Astrocyte (in vitro differentiated cells and primary cell): Measurements from ENCODE around the gene FEM1A. TPM values are rescaled to one million over a fixed set of nuclear protein-coding genes. Genes with fewer than 3 reads are reported as not detected.

ENCODE experiments used
- DNase-seq: peaks from one replicate; pipeline ENCODE4 v3.0.0-alpha.2; 2010; ENCODE audit warnings: low read depth
- FAIRE-seq: peaks from 2 replicates; lab custom pipeline; 2011; peaks lifted over from hg19 to GRCh38; lab: Jason Lieb, UNC
- H2AFZ ChIP-seq: 2 replicates; pipeline ENCODE4 v1.6.0; 2012; ENCODE audit warnings: low read depth, low read length, inconsistent platforms
- H3K27ac ChIP-seq: 2 replicates; pipeline ENCODE4 v1.5.1; 2011; ENCODE audit warnings: low read depth, low read length, inconsistent platforms
- H3K27me3 ChIP-seq: 2 replicates; pipeline ENCODE4 v1.6.0; 2011; ENCODE audit warnings: low read length, inconsistent platforms; ENCODE audit not compliant: insufficient read depth
- H3K36me3 ChIP-seq: 2 replicates; pipeline ENCODE4 v1.5.1; 2011; ENCODE audit warnings: low read length, inconsistent platforms; ENCODE audit not compliant: insufficient read depth
- H3K4me1 ChIP-seq: 2 replicates; pipeline ENCODE4 v1.5.1; 2011; ENCODE audit warnings: low read length, inconsistent platforms; ENCODE audit not compliant: insufficient read depth
- H3K4me2 ChIP-seq: 2 replicates; pipeline ENCODE4 v1.6.0; 2012; ENCODE audit warnings: low read length, inconsistent platforms
- H3K4me3 ChIP-seq: 2 replicates; pipeline ENCODE4 v1.5.1; 2011; ENCODE audit warnings: low read depth, mild to moderate bottlenecking, low read length, inconsistent platforms; ENCODE audit not compliant: insufficient read depth
- H3K79me2 ChIP-seq: 2 replicates; pipeline ENCODE4 v1.6.0; 2012; ENCODE audit warnings: mild to moderate bottlenecking, low read length, inconsistent platforms; ENCODE audit not compliant: insufficient read depth
- H3K9ac ChIP-seq: 2 replicates; pipeline ENCODE4 v1.6.0; 2012; ENCODE audit warnings: mild to moderate bottlenecking, low read length, inconsistent platforms
- H3K9me3 ChIP-seq: 2 replicates; pipeline ENCODE4 v1.5.1; 2012; ENCODE audit warnings: low read depth, mild to moderate bottlenecking, low read length, inconsistent platforms; ENCODE audit not compliant: insufficient read depth
- H4K20me1 ChIP-seq: 2 replicates; pipeline ENCODE4 v1.6.0; 2012; ENCODE audit warnings: low read length, inconsistent platforms; ENCODE audit not compliant: insufficient read depth
- H3K27ac Mint-ChIP-seq: one replicate; pipeline ENCODE4 v1.8.0; 2021; ENCODE audit warnings: mild to moderate bottlenecking, mixed read lengths; ENCODE audit not compliant: unreplicated experiment
- H3K27me3 Mint-ChIP-seq: one replicate; pipeline ENCODE4 v1.8.0; 2021; ENCODE audit warnings: low read depth, mixed read lengths; ENCODE audit not compliant: unreplicated experiment
- H3K36me3 Mint-ChIP-seq: one replicate; pipeline ENCODE4 v1.8.0; 2021; ENCODE audit warnings: low read depth, mixed read lengths; ENCODE audit not compliant: unreplicated experiment
- H3K4me1 Mint-ChIP-seq: one replicate; pipeline ENCODE4 v1.8.0; 2021; ENCODE audit warnings: low read depth, mixed read lengths; ENCODE audit not compliant: unreplicated experiment
- H3K4me3 Mint-ChIP-seq: one replicate; pipeline ENCODE4 v1.8.0; 2021; ENCODE audit warnings: mild to moderate bottlenecking, moderate library complexity, mixed read lengths; ENCODE audit not compliant: unreplicated experiment
- H3K9me3 Mint-ChIP-seq: one replicate; pipeline ENCODE4 v1.8.0; 2021; ENCODE audit warnings: mild to moderate bottlenecking, mixed read lengths; ENCODE audit not compliant: unreplicated experiment
- EZH2 ChIP-seq: IDR thresholded peaks from 2 replicates; pipeline ENCODE4 v1.6.1; 2012; ENCODE audit warnings: mild to moderate bottlenecking, low read length, inconsistent platforms; ENCODE audit not compliant: insufficient read depth
- total RNA-seq: library from RNA; stranded (reverse); gene quantifications from 2 replicates; pipeline ENCODE4 v1.2.1, GENCODE V29; 2021
- TF ChIP-seq, protein P1 (sequence below): IDR thresholded peaks from 2 replicates; pipeline ENCODE4 v1.5.1; 2011; ENCODE audit warnings: low read depth, mild to moderate bottlenecking, inconsistent platforms, low read length, moderate library complexity; ENCODE audit not compliant: insufficient read depth

The FEM1A gene
- total RNA-seq, 1 donor from 2014 or later, result 12.0 TPM

DNA sequence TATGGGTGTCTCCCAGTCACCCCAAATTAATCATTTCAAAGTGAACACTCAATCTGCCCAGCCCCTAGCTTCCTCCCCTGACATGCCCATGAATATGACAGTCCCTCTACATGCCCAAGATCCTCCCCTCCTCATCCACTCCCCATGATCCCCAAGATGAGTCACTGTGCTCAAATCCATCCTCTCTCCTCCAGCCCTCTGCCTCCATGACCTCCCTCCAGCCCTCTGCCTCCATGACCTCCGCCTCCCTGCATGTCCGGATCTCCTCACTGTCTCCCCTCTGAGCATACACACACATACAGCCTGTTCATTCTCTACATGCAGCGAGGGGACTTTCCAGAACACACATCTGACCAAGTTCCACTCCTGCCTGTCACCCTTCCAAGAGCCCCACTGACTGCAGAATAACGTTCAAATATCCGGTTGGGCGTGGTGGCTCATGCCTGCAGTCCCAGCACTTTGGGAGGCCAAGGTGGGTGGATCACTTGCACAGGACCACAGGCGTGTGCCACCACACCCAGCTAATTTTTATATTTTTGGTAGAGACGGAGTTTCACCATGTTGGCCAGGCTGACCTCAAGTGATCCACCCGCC lies 18.4 kb upstream of the FEM1A start:
- Mint-ChIP-seq H3K27ac (no peak overlapping the region), H3K36me3 (peaks cover 1% of the 10 kb centered on the region), H3K4me3 (no peak overlapping the region), H3K4me1 (no peaks in the 10 kb centered on the region), H3K9me3 (peaks cover 8% of the 10 kb centered on the region), H3K27me3 (peaks cover 59% of the 10 kb centered on the region)
- Histone ChIP-seq H3K27me3 (peaks cover 16% of the 10 kb centered on the region), H3K4me3 (no peak overlapping the region), H3K36me3 (no peaks in the 10 kb centered on the region), H4K20me1 (peaks cover 5% of the 10 kb centered on the region), H2AFZ (no peak overlapping the region), H3K27ac (no peak overlapping the region), H3K9me3 (no peaks in the 10 kb centered on the region), H3K79me2 (no peaks in the 10 kb centered on the region), H3K4me2 (no peak overlapping the region), H3K4me1 (no peaks in the 10 kb centered on the region), H3K9ac (no peak overlapping the region)
- DNase-seq, result no peak
- no peak for FAIRE-seq
- TF ChIP-seq EZH2, result no peak
- TF ChIP-seq, protein P1, sequence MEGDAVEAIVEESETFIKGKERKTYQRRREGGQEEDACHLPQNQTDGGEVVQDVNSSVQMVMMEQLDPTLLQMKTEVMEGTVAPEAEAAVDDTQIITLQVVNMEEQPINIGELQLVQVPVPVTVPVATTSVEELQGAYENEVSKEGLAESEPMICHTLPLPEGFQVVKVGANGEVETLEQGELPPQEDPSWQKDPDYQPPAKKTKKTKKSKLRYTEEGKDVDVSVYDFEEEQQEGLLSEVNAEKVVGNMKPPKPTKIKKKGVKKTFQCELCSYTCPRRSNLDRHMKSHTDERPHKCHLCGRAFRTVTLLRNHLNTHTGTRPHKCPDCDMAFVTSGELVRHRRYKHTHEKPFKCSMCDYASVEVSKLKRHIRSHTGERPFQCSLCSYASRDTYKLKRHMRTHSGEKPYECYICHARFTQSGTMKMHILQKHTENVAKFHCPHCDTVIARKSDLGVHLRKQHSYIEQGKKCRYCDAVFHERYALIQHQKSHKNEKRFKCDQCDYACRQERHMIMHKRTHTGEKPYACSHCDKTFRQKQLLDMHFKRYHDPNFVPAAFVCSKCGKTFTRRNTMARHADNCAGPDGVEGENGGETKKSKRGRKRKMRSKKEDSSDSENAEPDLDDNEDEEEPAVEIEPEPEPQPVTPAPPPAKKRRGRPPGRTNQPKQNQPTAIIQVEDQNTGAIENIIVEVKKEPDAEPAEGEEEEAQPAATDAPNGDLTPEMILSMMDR, result no peak

DNA sequence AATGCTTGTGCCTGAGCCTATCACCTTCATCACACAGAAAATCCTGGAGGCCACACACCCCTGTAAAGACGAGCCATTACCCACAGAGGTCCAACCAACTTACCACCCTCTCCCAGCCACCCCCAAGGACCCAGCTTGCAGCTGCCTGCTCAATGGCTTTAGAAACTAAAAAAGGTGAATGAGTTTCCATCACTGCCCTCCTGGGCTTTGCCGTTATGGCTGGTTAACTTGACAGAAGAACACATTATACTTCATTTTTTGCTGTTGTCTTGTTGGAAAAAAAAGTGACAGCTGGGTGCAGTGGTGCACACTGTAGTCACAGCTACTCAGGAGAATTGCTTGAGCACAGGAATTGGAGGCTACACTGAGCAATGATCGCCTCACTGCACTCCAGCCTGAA lies 17.4 kb upstream of the FEM1A start:
- Histone ChIP-seq H3K27me3 (peaks cover 16% of the 10 kb centered on the region), H3K79me2 (no peaks in the 10 kb centered on the region), H3K4me2 (no peak overlapping the region), H3K36me3 (no peaks in the 10 kb centered on the region), H3K4me1 (no peaks in the 10 kb centered on the region), H3K9ac (no peak overlapping the region), H3K9me3 (no peaks in the 10 kb centered on the region), H4K20me1 (peaks cover 2% of the 10 kb centered on the region), H3K4me3 (no peak overlapping the region), H2AFZ (no peak overlapping the region), H3K27ac (no peak overlapping the region)
- Mint-ChIP-seq H3K27ac (no peak overlapping the region), H3K4me3 (no peak overlapping the region), H3K4me1 (no peaks in the 10 kb centered on the region), H3K27me3 (peaks cover 61% of the 10 kb centered on the region), H3K36me3 (peaks cover 1% of the 10 kb centered on the region), H3K9me3 (peaks cover 8% of the 10 kb centered on the region)
- DNase-seq, result no peak
- TF ChIP-seq, protein P1, result no peak
- no peak for TF ChIP-seq EZH2
- no peak for FAIRE-seq

DNA sequence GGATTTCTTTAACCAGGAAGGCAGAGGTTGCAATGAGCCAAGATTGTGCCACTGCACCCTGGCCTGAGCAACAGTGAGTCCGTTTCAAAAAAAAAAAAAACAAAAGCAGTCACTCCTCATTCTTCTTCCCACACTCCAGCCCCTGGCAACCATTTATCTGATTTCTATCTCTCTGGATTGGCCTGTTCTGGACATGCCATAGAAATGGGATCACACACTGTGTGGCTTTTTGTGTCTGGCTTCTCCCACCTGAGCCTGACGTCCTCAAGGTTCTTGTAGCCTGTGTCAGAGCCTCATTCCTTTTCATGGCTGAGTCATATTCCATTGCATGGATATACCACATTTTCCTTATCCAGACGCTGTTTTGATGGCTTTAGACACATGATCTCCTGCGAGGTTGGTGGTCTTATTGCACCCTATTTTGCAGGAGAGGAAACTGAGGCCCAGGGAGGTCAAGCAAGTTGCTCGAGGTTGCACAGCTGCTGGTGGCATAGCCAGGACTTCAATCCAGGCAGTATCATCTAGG lies 15.8 kb upstream of the FEM1A start:
- Histone ChIP-seq H4K20me1 (no peaks in the 10 kb centered on the region), H3K9me3 (no peaks in the 10 kb centered on the region), H2AFZ (no peak overlapping the region), H3K4me2 (no peak overlapping the region), H3K4me3 (no peak overlapping the region), H3K79me2 (no peaks in the 10 kb centered on the region), H3K9ac (no peak overlapping the region), H3K36me3 (no peaks in the 10 kb centered on the region), H3K27me3 (peaks cover 16% of the 10 kb centered on the region), H3K4me1 (no peaks in the 10 kb centered on the region), H3K27ac (no peak overlapping the region)
- DNase-seq (no peak), FAIRE-seq (no peak)
- Mint-ChIP-seq H3K4me3 (no peak overlapping the region), H3K27me3 (peaks cover 50% of the 10 kb centered on the region), H3K36me3 (peaks cover 1% of the 10 kb centered on the region), H3K27ac (no peak overlapping the region), H3K9me3 (peaks cover 5% of the 10 kb centered on the region), H3K4me1 (no peaks in the 10 kb centered on the region)
- no peak for TF ChIP-seq EZH2
- TF ChIP-seq, protein P1, result no peak
